SK-N-SH treated with all-trans-retinoic acid at 6 μM for 48 hours (cell line): ENCODE measurements around the gene CCDC38.

ENCODE experiments used
- ATAC-seq: fragments of 200-7000 bp; cut with Tn5 transposase; 3 replicates; pipeline ENCODE4 v1.9.1; 2020; ENCODE audit warnings: mild to moderate bottlenecking, moderate library complexity
- ARNTL ChIP-seq: fragments of 450-650 bp; formaldehyde crosslinking; IDR thresholded peaks from 2 replicates; pipeline ENCODE4 v1.5.0; 2020; ENCODE audit warnings: low read depth, mild to moderate bottlenecking, moderate library complexity, borderline replicate concordance
- BACH2 ChIP-seq: fragments of 250-450 bp; sonication (Bioruptor Pico); IDR thresholded peaks from 2 replicates; pipeline ENCODE4 v1.9.0; 2021; ENCODE audit warnings: mild to moderate bottlenecking, borderline replicate concordance
- CSDC2 ChIP-seq: fragments of 250-450 bp; sonication (Bioruptor Pico); IDR thresholded peaks from 2 replicates; pipeline ENCODE4 v1.5.0; 2020; ENCODE audit warnings: mild to moderate bottlenecking, moderate library complexity
- ESRRG ChIP-seq: fragments of 250-450 bp; sonication (Bioruptor Pico); IDR thresholded peaks from 2 replicates; pipeline ENCODE4 v1.6.1; 2021; ENCODE audit warnings: mild to moderate bottlenecking
- GLIS3 ChIP-seq: fragments of 250-450 bp; sonication (Bioruptor Pico); IDR thresholded peaks from 2 replicates; pipeline ENCODE4 v1.5.0; 2020; ENCODE audit warnings: mild to moderate bottlenecking, moderate library complexity
- ISL1 ChIP-seq: fragments of 250-450 bp; sonication (Bioruptor Pico); IDR thresholded peaks from 2 replicates; pipeline ENCODE4 v2.1.2; 2022; ENCODE audit warnings: mild to moderate bottlenecking, moderate library complexity
- OSR1 ChIP-seq: fragments of 250-450 bp; sonication (Bioruptor Pico); IDR thresholded peaks from 2 replicates; pipeline ENCODE4 v1.8.0; 2022; ENCODE audit warnings: moderate library complexity, mild to moderate bottlenecking, inconsistent platforms
- PPARA ChIP-seq: fragments of 250-450 bp; sonication (Bioruptor Pico); IDR thresholded peaks from 2 replicates; pipeline ENCODE4 v1.5.0; 2020; ENCODE audit warnings: mild to moderate bottlenecking, borderline replicate concordance
- RARB ChIP-seq: fragments of 250-450 bp; sonication (Bioruptor Pico); IDR thresholded peaks from 2 replicates; pipeline ENCODE4 v1.8.0; 2021; ENCODE audit warnings: mild to moderate bottlenecking, moderate library complexity
- SNAI2 ChIP-seq: fragments of 250-450 bp; sonication (Bioruptor Pico); IDR thresholded peaks from 2 replicates; pipeline ENCODE4 v1.5.0; 2020; ENCODE audit warnings: mild to moderate bottlenecking, moderate library complexity
- TCF4 ChIP-seq: fragments of 250-450 bp; sonication (Bioruptor Pico); IDR thresholded peaks from 2 replicates; pipeline ENCODE4 v1.8.0; 2021; ENCODE audit warnings: mild to moderate bottlenecking, moderate library complexity, borderline replicate concordance
- TOX ChIP-seq: fragments of 250-450 bp; sonication (Bioruptor Pico); IDR thresholded peaks from 2 replicates; pipeline ENCODE4 v1.8.0; 2021; ENCODE audit warnings: mild to moderate bottlenecking, moderate library complexity, borderline replicate concordance
- ZC3H10 ChIP-seq: fragments of 250-450 bp; sonication (Bioruptor Pico); IDR thresholded peaks from 2 replicates; pipeline ENCODE4 v1.5.1; 2021; ENCODE audit warnings: mild to moderate bottlenecking, moderate library complexity
- ZFP3 ChIP-seq: fragments of 250-450 bp; sonication (Bioruptor Pico); IDR thresholded peaks from 2 replicates; pipeline ENCODE4 v1.5.0; 2020; ENCODE audit warnings: mild to moderate bottlenecking, moderate library complexity
- ZFP30 ChIP-seq: fragments of 450-650 bp; formaldehyde crosslinking; IDR thresholded peaks from 2 replicates; pipeline ENCODE4 v1.5.0; 2022; ENCODE audit warnings: mild to moderate bottlenecking, moderate library complexity
- ZNF565 ChIP-seq: fragments of 450-650 bp; formaldehyde crosslinking; conservative IDR thresholded peaks from 2 replicates; pipeline ENCODE4 v1.5.0; 2020; ENCODE audit warnings: low read depth, mild to moderate bottlenecking, moderate library complexity
- ZNF70 ChIP-seq: fragments of 450-650 bp; formaldehyde crosslinking; IDR thresholded peaks from 2 replicates; pipeline ENCODE4 v1.5.0; 2020; ENCODE audit warnings: mild to moderate bottlenecking, moderate library complexity
- ZNF8 ChIP-seq: fragments of 450-650 bp; formaldehyde crosslinking; IDR thresholded peaks from 2 replicates; pipeline ENCODE4 v1.5.0; 2020; ENCODE audit warnings: mild to moderate bottlenecking, moderate library complexity
- TF ChIP-seq, protein P1 (sequence below): fragments of 250-450 bp; sonication (Bioruptor Pico); IDR thresholded peaks from 2 replicates; pipeline ENCODE4 v1.5.1; 2021; ENCODE audit warnings: mild to moderate bottlenecking, moderate library complexity
- TF ChIP-seq, protein P2 (sequence below): fragments of 250-450 bp; sonication (Bioruptor Pico); IDR thresholded peaks from 2 replicates; pipeline ENCODE4 v1.5.1; 2020; ENCODE audit warnings: low read depth, mild to moderate bottlenecking, moderate library complexity
- TF ChIP-seq, protein P3 (sequence below): fragments of 250-450 bp; sonication (Bioruptor Pico); IDR thresholded peaks from 2 replicates; pipeline ENCODE4 v1.8.0; 2021; ENCODE audit warnings: low read depth, mild to moderate bottlenecking, moderate library complexity, borderline replicate concordance
- TF ChIP-seq, protein P4 (sequence below): fragments of 250-450 bp; sonication (Bioruptor Pico); IDR thresholded peaks from 2 replicates; pipeline ENCODE4 v1.5.0; 2020; ENCODE audit warnings: mild to moderate bottlenecking, moderate library complexity

Gene CCDC38

DNA sequence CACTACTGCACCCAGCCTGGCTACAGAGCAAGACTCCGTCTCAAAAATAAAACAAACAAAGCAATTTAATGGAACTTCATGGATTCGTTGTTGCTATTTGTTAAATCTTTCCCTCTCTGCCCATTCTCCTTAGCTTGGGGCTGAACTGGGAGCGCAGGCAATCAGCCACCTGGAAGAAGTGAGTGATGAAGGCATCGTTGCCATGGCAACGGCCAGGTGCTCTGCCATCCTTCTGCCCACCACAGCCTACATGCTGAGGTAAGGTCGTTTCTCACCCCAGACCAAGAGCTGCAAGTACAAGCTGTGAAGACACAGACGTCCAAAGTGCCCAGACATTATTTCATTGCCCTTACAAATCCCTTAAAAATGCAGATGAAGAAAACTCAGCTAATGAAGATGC is 19.8 kb upstream of the CCDC38 start:
- no peak for ATAC-seq
- TF ChIP-seq ZNF70 (CRISPR knock-in tag) (no peak), CSDC2 (CRISPR knock-in tag) (no peak), TOX (CRISPR knock-in tag) (no peak), ISL1 (CRISPR knock-in tag) (no peak)

DNA sequence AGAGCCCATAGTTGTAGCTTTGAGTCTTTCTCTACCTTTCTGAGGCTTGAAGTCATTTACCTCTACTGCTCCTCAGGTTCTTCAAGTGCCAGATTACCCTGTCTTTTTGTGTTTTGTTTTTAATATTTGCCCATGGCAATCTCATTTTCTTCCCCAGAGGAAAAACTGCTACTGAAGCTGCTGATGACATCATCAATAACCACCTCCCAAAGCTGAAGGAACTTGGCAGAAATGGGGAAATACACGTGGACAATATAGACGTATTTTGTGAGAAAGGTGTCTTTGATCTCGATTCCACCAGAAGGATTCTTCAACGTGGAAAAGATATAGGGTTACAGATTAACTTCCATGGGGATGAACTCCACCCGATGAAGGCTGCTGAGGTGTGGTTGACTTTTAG is 17.8 kb upstream of the CCDC38 start:
- no peak for TF ChIP-seq ZFP30 (CRISPR knock-in tag)
- no peak for TF ChIP-seq GLIS3 (CRISPR knock-in tag)
- TF ChIP-seq SNAI2 (CRISPR knock-in tag), result no peak
- TF ChIP-seq ZC3H10, result no peak
- TF ChIP-seq, protein P1, sequence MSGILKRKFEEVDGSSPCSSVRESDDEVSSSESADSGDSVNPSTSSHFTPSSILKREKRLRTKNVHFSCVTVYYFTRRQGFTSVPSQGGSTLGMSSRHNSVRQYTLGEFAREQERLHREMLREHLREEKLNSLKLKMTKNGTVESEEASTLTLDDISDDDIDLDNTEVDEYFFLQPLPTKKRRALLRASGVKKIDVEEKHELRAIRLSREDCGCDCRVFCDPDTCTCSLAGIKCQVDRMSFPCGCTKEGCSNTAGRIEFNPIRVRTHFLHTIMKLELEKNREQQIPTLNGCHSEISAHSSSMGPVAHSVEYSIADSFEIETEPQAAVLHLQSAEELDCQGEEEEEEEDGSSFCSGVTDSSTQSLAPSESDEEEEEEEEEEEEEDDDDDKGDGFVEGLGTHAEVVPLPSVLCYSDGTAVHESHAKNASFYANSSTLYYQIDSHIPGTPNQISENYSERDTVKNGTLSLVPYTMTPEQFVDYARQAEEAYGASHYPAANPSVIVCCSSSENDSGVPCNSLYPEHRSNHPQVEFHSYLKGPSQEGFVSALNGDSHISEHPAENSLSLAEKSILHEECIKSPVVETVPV, result no peak
- no peak for TF ChIP-seq OSR1 (CRISPR knock-in tag)
- TF ChIP-seq TOX (CRISPR knock-in tag), result no peak
- no peak for TF ChIP-seq ZNF565 (CRISPR knock-in tag)
- TF ChIP-seq, protein P2, sequence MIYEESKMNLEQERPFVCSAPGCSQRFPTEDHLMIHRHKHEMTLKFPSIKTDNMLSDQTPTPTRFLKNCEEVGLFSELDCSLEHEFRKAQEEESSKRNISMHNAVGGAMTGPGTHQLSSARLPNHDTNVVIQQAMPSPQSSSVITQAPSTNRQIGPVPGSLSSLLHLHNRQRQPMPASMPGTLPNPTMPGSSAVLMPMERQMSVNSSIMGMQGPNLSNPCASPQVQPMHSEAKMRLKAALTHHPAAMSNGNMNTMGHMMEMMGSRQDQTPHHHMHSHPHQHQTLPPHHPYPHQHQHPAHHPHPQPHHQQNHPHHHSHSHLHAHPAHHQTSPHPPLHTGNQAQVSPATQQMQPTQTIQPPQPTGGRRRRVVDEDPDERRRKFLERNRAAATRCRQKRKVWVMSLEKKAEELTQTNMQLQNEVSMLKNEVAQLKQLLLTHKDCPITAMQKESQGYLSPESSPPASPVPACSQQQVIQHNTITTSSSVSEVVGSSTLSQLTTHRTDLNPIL, result no peak
- no peak for TF ChIP-seq RARB (CRISPR knock-in tag)
- TF ChIP-seq PPARA, result no peak
- no peak for TF ChIP-seq ZNF8
- ATAC-seq, result no peak

DNA sequence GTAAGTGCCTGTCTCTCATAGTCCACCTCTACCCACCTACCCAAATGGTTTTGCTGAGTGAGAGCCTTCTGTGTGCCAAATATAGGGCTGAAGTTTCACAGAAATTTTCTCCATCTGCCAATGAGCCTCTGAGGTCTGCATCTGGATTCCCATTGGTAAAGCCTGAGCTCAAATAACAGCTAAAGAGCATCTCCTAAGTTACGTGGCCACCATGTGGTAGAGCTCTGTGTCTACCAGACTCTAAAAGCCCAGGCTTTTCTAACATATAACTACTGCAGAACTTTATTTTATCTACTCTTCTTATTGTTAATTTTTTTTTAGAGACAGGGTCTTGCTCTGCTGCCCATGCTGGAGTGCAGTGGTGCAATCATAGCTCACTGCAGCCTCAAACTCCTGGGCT is 16.7 kb upstream of the CCDC38 start:
- peak; percentile 83 for ATAC-seq
- TF ChIP-seq BACH2 (CRISPR knock-in tag) (no peak), CSDC2 (CRISPR knock-in tag) (no peak), RARB (CRISPR knock-in tag) (no peak), ISL1 (CRISPR knock-in tag) (no peak), ZC3H10 (no peak), OSR1 (CRISPR knock-in tag) (no peak), ZNF70 (CRISPR knock-in tag) (no peak), ZNF8 (no peak), ZNF565 (CRISPR knock-in tag) (no peak), GLIS3 (CRISPR knock-in tag) (no peak), ZFP3 (no peak), ESRRG (no peak), ARNTL (CRISPR knock-in tag) (no peak), TCF4 (CRISPR knock-in tag) (no peak), PPARA (no peak), TOX (CRISPR knock-in tag) (no peak)
- TF ChIP-seq, protein P3, sequence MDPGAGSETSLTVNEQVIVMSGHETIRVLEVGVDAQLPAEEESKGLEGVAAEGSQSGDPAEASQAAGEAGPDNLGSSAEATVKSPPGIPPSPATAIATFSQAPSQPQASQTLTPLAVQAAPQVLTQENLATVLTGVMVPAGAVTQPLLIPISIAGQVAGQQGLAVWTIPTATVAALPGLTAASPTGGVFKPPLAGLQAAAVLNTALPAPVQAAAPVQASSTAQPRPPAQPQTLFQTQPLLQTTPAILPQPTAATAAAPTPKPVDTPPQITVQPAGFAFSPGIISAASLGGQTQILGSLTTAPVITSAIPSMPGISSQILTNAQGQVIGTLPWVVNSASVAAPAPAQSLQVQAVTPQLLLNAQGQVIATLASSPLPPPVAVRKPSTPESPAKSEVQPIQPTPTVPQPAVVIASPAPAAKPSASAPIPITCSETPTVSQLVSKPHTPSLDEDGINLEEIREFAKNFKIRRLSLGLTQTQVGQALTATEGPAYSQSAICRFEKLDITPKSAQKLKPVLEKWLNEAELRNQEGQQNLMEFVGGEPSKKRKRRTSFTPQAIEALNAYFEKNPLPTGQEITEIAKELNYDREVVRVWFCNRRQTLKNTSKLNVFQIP, result no peak
- TF ChIP-seq, protein P2, result no peak
- TF ChIP-seq, protein P4, sequence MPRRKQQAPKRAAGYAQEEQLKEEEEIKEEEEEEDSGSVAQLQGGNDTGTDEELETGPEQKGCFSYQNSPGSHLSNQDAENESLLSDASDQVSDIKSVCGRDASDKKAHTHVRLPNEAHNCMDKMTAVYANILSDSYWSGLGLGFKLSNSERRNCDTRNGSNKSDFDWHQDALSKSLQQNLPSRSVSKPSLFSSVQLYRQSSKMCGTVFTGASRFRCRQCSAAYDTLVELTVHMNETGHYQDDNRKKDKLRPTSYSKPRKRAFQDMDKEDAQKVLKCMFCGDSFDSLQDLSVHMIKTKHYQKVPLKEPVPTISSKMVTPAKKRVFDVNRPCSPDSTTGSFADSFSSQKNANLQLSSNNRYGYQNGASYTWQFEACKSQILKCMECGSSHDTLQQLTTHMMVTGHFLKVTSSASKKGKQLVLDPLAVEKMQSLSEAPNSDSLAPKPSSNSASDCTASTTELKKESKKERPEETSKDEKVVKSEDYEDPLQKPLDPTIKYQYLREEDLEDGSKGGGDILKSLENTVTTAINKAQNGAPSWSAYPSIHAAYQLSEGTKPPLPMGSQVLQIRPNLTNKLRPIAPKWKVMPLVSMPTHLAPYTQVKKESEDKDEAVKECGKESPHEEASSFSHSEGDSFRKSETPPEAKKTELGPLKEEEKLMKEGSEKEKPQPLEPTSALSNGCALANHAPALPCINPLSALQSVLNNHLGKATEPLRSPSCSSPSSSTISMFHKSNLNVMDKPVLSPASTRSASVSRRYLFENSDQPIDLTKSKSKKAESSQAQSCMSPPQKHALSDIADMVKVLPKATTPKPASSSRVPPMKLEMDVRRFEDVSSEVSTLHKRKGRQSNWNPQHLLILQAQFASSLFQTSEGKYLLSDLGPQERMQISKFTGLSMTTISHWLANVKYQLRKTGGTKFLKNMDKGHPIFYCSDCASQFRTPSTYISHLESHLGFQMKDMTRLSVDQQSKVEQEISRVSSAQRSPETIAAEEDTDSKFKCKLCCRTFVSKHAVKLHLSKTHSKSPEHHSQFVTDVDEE (CRISPR knock-in tag), result no peak
- TF ChIP-seq, all 23 proteins: peak for 0
